ENCODE data around the gene EME1.

The EME1 gene

DNA sequence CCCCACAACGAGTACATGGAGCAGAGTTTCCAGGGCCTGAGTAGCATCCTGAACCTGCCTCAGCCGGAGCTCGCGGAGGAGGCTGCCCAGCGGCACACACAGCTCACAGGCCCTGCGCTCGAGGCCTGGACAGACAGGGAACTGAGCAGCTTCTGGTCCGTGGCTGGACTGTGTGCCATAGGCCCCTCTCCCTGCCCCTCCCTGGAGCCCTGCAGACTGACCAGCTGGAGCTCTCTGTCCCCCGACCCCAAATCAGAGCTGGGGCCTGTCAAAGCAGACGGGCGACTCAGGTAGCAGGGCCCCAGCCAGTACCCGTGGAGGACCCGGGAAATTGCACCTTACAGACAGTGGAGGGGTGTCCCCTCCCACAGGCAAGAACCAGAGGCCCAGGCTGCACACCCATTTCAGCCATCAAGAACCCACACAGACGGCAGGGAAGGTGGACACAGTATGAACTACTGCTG is 13.0 kb upstream of the EME1 start:
- TF ChIP-seq, protein P1, sequence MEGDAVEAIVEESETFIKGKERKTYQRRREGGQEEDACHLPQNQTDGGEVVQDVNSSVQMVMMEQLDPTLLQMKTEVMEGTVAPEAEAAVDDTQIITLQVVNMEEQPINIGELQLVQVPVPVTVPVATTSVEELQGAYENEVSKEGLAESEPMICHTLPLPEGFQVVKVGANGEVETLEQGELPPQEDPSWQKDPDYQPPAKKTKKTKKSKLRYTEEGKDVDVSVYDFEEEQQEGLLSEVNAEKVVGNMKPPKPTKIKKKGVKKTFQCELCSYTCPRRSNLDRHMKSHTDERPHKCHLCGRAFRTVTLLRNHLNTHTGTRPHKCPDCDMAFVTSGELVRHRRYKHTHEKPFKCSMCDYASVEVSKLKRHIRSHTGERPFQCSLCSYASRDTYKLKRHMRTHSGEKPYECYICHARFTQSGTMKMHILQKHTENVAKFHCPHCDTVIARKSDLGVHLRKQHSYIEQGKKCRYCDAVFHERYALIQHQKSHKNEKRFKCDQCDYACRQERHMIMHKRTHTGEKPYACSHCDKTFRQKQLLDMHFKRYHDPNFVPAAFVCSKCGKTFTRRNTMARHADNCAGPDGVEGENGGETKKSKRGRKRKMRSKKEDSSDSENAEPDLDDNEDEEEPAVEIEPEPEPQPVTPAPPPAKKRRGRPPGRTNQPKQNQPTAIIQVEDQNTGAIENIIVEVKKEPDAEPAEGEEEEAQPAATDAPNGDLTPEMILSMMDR (IDR thresholded peaks at IDR 0.05; ENCODE audit: borderline replicate concordance, insufficient read depth, low read depth, low read length) = no peak
- H3K4me3 ChIP-seq (ENCODE audit: low read depth, low read length) = no peak overlapping the region

DNA sequence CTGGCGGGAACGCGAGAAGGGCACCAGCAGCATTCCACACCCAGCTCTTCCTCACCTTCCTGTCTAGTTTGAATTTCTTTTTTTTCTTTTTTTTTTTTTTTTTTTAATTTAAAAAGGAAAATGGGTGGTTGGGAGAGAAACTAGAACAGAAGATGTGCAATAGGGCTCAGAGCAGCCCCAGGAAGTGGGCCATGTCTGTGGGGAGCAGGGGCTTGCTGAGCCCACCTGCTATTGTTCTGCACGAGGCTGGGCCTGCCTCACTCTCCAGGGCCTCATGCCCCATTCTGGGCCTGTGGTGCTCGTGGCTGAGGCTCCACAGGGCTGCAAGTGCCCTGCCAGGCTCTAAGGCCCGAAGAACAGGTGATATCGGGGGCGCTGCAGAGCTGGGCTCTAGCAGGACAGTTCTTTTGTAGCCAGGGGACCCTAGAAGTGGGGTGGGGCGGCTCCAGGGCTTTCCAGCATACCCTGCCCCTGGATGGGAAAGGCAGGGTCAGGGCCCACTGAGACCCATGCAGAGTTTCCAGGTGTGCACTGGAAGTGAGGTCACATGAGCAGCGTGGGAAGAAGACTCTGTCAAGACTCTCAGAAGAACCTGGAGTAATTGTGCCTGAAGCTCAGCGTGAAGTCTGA is 12.4 kb upstream of the EME1 start:
- no peak overlapping the region for H3K4me3 ChIP-seq (ENCODE audit: low read depth, low read length)
- TF ChIP-seq, protein P1 (IDR thresholded peaks at IDR 0.05; ENCODE audit: borderline replicate concordance, insufficient read depth, low read depth, low read length) = no peak

DNA sequence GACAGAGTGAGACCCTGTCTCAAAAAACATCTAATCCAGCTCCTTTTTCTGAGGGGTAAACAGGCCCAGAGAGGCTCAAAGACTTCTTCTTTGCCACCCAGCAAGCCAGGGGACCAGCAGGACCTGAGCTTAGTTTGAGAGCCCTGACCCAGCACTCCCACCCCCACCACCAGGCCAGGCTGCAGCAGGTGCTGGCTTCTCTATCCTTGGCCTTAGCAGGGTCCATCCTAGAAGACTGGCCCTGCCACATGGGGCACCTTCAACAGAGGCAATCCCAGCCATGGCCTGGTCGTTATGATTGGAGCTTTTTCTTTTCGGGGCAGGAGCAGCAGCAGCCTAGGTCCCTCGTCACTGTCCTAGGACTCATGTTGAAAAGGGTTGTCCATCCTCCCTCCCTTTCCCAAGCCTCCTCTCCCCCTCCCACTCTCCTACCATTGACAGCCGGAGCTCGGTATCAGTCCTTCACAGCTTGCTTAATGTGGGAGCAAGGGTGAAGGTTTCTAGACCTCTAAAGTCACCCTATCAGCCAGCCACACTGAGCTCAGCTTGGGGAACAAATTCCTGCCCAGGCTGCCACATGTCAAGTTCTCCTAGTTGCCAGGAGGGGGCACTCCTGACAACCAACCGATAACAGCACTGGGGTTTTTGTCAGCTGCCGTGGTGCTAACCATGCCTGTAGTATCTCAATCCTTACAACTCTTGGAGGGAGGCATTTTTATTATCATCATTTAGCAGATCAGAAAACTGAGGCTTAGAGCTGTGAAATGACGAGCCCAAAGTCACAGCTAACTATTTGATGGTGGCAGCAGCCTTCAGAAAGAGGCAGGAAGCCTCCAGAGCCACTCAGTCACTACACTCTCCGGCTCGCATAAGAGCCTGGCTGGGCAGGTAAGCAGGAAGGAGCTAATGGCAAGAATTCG is 11.2 kb upstream of the EME1 start:
- TF ChIP-seq, protein P1 (IDR thresholded peaks at IDR 0.05; ENCODE audit: borderline replicate concordance, insufficient read depth, low read depth, low read length) = peak; percentile 83
- H3K4me3 ChIP-seq (ENCODE audit: low read depth, low read length) = no peak overlapping the region

DNA sequence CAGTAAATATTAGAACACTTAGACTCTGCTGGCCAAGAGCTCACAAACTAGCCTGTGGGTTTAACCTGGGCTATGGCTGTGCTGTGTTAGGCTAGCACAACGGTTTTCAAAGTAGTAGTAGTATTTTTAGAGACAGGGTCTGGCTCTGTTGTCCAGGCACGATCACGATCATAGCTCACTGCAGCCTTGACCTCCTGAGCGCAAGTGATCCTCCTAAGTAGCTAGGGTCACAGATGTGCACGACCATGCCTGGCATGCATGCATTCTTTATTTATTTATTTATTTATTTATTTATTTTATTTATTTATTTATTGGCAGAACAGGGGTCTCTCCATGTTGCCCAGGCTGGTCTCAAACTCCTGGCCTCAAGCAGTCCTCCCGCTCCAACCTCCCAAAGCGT is 10.4 kb upstream of the EME1 start:
- TF ChIP-seq, protein P1 (IDR thresholded peaks at IDR 0.05; ENCODE audit: borderline replicate concordance, insufficient read depth, low read depth, low read length) = no peak

DNA sequence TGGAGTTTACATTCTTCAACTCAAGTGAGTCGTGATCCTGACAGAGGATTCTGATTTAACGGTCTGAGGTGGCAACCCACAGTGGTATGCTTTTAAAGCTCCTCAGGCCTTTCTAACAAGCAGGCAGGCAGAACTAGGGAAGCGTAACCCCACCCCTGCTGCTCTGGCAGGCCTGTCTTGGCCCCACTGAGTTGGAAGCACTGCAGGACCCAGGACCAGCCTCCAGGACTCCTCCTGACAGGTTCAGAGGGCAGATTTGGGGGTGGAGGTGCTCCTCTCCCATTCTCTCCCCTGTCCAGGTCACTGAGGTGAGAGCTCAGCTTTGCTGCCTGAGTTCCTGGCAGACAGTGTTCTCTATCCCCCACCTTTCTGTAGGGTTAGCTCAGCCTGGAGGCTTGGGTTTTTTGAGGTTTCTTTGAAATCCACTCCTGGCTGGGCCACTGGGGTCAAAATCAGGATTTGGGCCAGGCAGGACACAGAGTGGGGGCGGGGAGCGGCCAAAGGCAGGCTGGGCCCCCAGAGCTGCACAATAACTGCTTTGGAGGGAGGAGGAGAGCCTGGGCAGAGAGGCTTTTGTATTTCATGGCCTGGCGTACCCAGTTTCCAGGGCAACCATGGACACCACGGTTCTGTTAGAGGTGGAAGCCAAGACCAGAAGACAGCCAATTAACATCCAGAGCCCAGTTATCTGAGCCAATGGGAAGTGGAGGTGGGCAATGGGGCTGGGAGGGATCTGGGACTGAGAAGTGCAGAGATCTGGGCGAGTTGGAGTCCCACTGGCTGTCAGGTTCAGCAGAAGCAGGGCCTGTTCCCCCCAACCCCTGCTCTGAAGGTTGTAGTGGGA is 9.6 kb upstream of the EME1 start:
- TF ChIP-seq, protein P1 (IDR thresholded peaks at IDR 0.05; ENCODE audit: borderline replicate concordance, insufficient read depth, low read depth, low read length) = no peak
- no peak overlapping the region for H3K4me3 ChIP-seq (ENCODE audit: low read depth, low read length)

More for the DNA sequence above, 10.4 kb upstream of the EME1 start:
- H3K4me3 ChIP-seq (ENCODE audit: low read depth, low read length) = no peak overlapping the region

DNA sequence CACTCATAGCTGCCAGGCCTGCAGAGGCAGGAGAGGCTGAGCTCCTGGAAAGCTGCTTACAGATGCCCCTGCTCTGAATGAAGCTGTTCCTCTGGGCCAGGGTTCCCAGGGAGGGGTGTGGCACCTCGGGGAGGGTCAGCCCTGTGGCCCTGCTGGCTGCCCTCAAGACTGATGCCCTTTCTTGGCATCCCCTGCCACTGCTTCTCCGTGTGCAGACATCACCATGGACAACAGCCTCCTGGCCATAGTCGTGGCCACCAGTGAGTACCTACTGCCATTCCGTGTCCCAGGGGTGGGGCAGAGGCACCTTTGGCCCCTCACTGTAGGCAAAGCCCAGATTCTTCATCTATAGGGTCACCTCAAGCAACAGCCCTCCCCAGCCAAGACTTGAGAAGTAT is 9.0 kb upstream of the EME1 start:
- no peak overlapping the region for H3K4me3 ChIP-seq (ENCODE audit: low read depth, low read length)
- TF ChIP-seq, protein P1 (IDR thresholded peaks at IDR 0.05; ENCODE audit: borderline replicate concordance, insufficient read depth, low read depth, low read length) = no peak
